IMR-90 (cell line): Measurements from ENCODE around the gene GAS6. TPM values are rescaled to one million over a fixed set of nuclear protein-coding genes. Genes with fewer than 3 reads are reported as not detected.

Experiments used
- ATAC-seq: fragments of 200-7000 bp; cut with Tn5 transposase; 2 replicates; pipeline ENCODE4 v1.9.1; 2020; ENCODE audit warnings: low read depth, mild to moderate bottlenecking, moderate library complexity
- BruUV-seq: library from RNA; stranded (reverse); fragments of 400-500 nt; replicated peaks from 2 replicates; lab custom pipeline; 2021; lab: Mats Ljungman, UMichigan
- CTCF ChIA-PET: fragments of 300-600 bp; formaldehyde crosslinking; extraction: SDS; loops from one replicate; lab custom pipeline; 2021; ENCODE audit warnings: antibody characterized with exemption; lab: Yijun Ruan, JAX
- POLR2A ChIA-PET: fragments of 300-600 bp; sonication (Branson Sonifier 250); formaldehyde crosslinking; loops from one replicate; lab custom pipeline; 2022; ENCODE audit warnings: antibody characterized with exemption; ENCODE audit not compliant: unreplicated experiment; lab: Charles Lee
- DNase-seq: peaks from one replicate; pipeline ENCODE4 v3.0.0; 2013
- H2AFZ ChIP-seq: replicated peaks from 2 replicates; pipeline ENCODE3; 2013; ENCODE audit warnings: low read length, mild to moderate bottlenecking; ENCODE audit not compliant: poor library complexity
- H2AK5ac ChIP-seq: 2 replicates; pipeline ENCODE4 v1.6.1; 2013; ENCODE audit warnings: low read depth, low read length, inconsistent platforms
- H2AK9ac ChIP-seq: replicated peaks from 2 replicates; pipeline ENCODE3; 2013; ENCODE audit warnings: mild to moderate bottlenecking, low read depth, low read length, moderate library complexity; ENCODE audit not compliant: poor library complexity
- H2BK120ac ChIP-seq: 2 replicates; pipeline ENCODE4 v1.6.1; 2013; ENCODE audit warnings: low read depth, low read length, inconsistent platforms
- H2BK15ac ChIP-seq: 3 replicates; pipeline ENCODE4 v1.6.1; 2013; ENCODE audit warnings: low read depth, low read length, inconsistent platforms
- H2BK20ac ChIP-seq: 2 replicates; pipeline ENCODE4 v1.6.1; 2013; ENCODE audit warnings: low read depth, mild to moderate bottlenecking, inconsistent platforms, low read length, moderate library complexity
- H2BK5ac ChIP-seq: 2 replicates; pipeline ENCODE4 v1.6.1; 2013; ENCODE audit warnings: mild to moderate bottlenecking, low read depth, low read length, inconsistent platforms; ENCODE audit not compliant: poor library complexity, severe bottlenecking
- H3K14ac ChIP-seq: replicated peaks from 2 replicates; pipeline ENCODE4 v1.6.1; 2013; ENCODE audit warnings: low read depth, low read length, inconsistent platforms
- H3K18ac ChIP-seq: 2 replicates; pipeline ENCODE4 v1.6.1; 2013; ENCODE audit warnings: low read depth, low read length, control low read depth
- H3K23ac ChIP-seq: 2 replicates; pipeline ENCODE4 v1.6.1; 2013; ENCODE audit warnings: low read depth, low read length, inconsistent platforms
- H3K27ac ChIP-seq: 2 replicates; pipeline ENCODE4 v1.5.1; 2013; ENCODE audit warnings: mild to moderate bottlenecking, control low read depth, low read length; ENCODE audit not compliant: insufficient read depth
- H3K27me3 ChIP-seq: 2 replicates; pipeline ENCODE4 v1.6.1; 2013; ENCODE audit warnings: low read length; ENCODE audit not compliant: control insufficient read depth, insufficient read depth
- H3K36me3 ChIP-seq: 2 replicates; pipeline ENCODE4 v1.6.1; 2013; ENCODE audit warnings: low read length, mixed read lengths; ENCODE audit not compliant: control insufficient read depth, insufficient read depth
- H3K4ac ChIP-seq: 2 replicates; pipeline ENCODE4 v1.6.1; 2013; ENCODE audit warnings: low read depth, low read length, inconsistent platforms
- H3K4me1 ChIP-seq: 2 replicates; pipeline ENCODE4 v1.6.1; 2013; ENCODE audit warnings: low read length, mixed read lengths; ENCODE audit not compliant: control insufficient read depth, insufficient read depth
- H3K4me2 ChIP-seq: 2 replicates; pipeline ENCODE4 v1.6.1; 2013; ENCODE audit warnings: low read depth, mild to moderate bottlenecking, control low read depth, low read length, moderate library complexity
- H3K4me3 ChIP-seq: 2 replicates; pipeline ENCODE4 v1.5.1; 2013; ENCODE audit warnings: low read depth, mild to moderate bottlenecking, control low read depth, low read length, moderate library complexity; ENCODE audit not compliant: insufficient read depth
- H3K56ac ChIP-seq: 2 replicates; pipeline ENCODE4 v1.6.1; 2013; ENCODE audit warnings: low read length, inconsistent platforms; ENCODE audit not compliant: insufficient read depth; ENCODE audit errors: extremely low read depth
- H3K79me1 ChIP-seq, 2 experiments: 2 replicates each; pipeline ENCODE4 v1.6.1; 2013; ENCODE audit warnings: low read length in 2 of 2, inconsistent platforms in 1 of 2, low read depth in 1 of 2
- H3K9ac ChIP-seq: 2 replicates; pipeline ENCODE4 v1.6.1; 2013; ENCODE audit warnings: low read depth, low read length, control low read depth
- H3K9me1 ChIP-seq: 2 replicates; pipeline ENCODE4 v1.6.1; 2013; ENCODE audit warnings: low read length, inconsistent platforms; ENCODE audit not compliant: insufficient read depth
- H3K9me3 ChIP-seq: 2 replicates; pipeline ENCODE4 v1.6.1; 2013; ENCODE audit warnings: low read length; ENCODE audit not compliant: control insufficient read depth, insufficient read depth
- H4K20me1 ChIP-seq: 2 replicates; pipeline ENCODE4 v1.6.1; 2013; ENCODE audit warnings: low read length, inconsistent platforms; ENCODE audit not compliant: insufficient read depth
- H4K5ac ChIP-seq: 2 replicates; pipeline ENCODE4 v1.6.1; 2013; ENCODE audit warnings: mild to moderate bottlenecking, low read depth, low read length, control low read depth
- H4K8ac ChIP-seq, 2 experiments: 2 replicates each; pipeline ENCODE4 v1.6.1; 2013; ENCODE audit warnings: low read depth in 2 of 2, low read length in 2 of 2, control low read depth in 1 of 2, inconsistent platforms in 1 of 2
- H4K91ac ChIP-seq: 2 replicates; pipeline ENCODE4 v1.6.1; 2013; ENCODE audit warnings: low read depth, low read length, inconsistent platforms; ENCODE audit not compliant: insufficient read depth
- BHLHE40 ChIP-seq: fragments of 150-350 bp; IDR thresholded peaks from 2 replicates; pipeline ENCODE4 v1.6.1; 2016; ENCODE audit warnings: mild to moderate bottlenecking, low read depth, low read length
- CEBPB ChIP-seq: IDR thresholded peaks from 2 replicates; pipeline ENCODE4 v1.6.1; 2012; ENCODE audit warnings: low read depth, low read length, improper control_type of control experiment
- CHD1 ChIP-seq: IDR thresholded peaks from 2 replicates; pipeline ENCODE4 v1.6.1; 2012; ENCODE audit warnings: low read depth, low read length, improper control_type of control experiment
- FOS ChIP-seq: fragments of 150-350 bp; IDR thresholded peaks from 2 replicates; pipeline ENCODE4 v1.6.1; 2016; ENCODE audit warnings: low read depth, low read length
- MAFK ChIP-seq: IDR thresholded peaks from 2 replicates; pipeline ENCODE4 v1.6.1; 2012; ENCODE audit warnings: low read depth, low read length, improper control_type of control experiment
- MAZ ChIP-seq: IDR thresholded peaks from 2 replicates; pipeline ENCODE4 v1.6.1; 2012; ENCODE audit warnings: low read depth, mild to moderate bottlenecking, low read length, improper control_type of control experiment, moderate library complexity, borderline replicate concordance
- MXI1 ChIP-seq: IDR thresholded peaks from 2 replicates; pipeline ENCODE4 v1.6.1; 2012; ENCODE audit warnings: low read depth, mild to moderate bottlenecking, low read length, moderate library complexity, borderline replicate concordance
- NFE2L2 ChIP-seq: fragments of 150-350 bp; IDR thresholded peaks from 2 replicates; pipeline ENCODE4 v1.6.1; 2016; ENCODE audit warnings: low read depth, mild to moderate bottlenecking, low read length
- POLR2A ChIP-seq: IDR thresholded peaks from 2 replicates; pipeline ENCODE4 v1.6.1; 2012; ENCODE audit warnings: mild to moderate bottlenecking, low read depth, low read length
- RAD21 ChIP-seq: IDR thresholded peaks from 2 replicates; pipeline ENCODE4 v1.6.1; 2012; ENCODE audit warnings: low read length, improper control_type of control experiment
- RCOR1 ChIP-seq: IDR thresholded peaks from 2 replicates; pipeline ENCODE4 v1.6.1; 2012; ENCODE audit warnings: mild to moderate bottlenecking, low read length, improper control_type of control experiment; ENCODE audit not compliant: insufficient replicate concordance
- RFX5 ChIP-seq: IDR thresholded peaks from 2 replicates; pipeline ENCODE4 v1.8.0; 2012; ENCODE audit warnings: low read depth, mild to moderate bottlenecking, low read length, moderate library complexity
- SMC3 ChIP-seq: fragments of 150-350 bp; IDR thresholded peaks from 2 replicates; pipeline ENCODE4 v1.6.1; 2016; ENCODE audit warnings: low read depth, mild to moderate bottlenecking, antibody characterized with exemption, low read length, moderate library complexity
- USF2 ChIP-seq: fragments of 150-350 bp; IDR thresholded peaks from 2 replicates; pipeline ENCODE4 v1.6.1; 2017; ENCODE audit warnings: mild to moderate bottlenecking, antibody characterized with exemption, low read length, low read depth
- WGBS, 2 experiments: methylation state at CpG; one replicate each; pipeline versions ENCODE4 v1.1.5 to v1.1.7; 2013; ENCODE audit warnings: missing lambda C conversion rate in 2 of 2; ENCODE audit not compliant: insufficient read length in 1 of 2; ENCODE audit errors: extremely low coverage in 2 of 2; 5-methylcytosine and 5-hydroxymethylcytosine counted together
- dilution Hi-C: fragments of 300-500 bp; cut with HindIII; formaldehyde crosslinking; loops from one replicate; pipeline ENCODE4 v1.14.3; 2018; ENCODE audit warnings: low sequenced_read_pairs; ENCODE audit not compliant: unreplicated experiment
- in situ Hi-C: fragments of 300-500 bp; cut with MboI; formaldehyde crosslinking; loops from 3 replicates; pipeline ENCODE4 v1.14.3; 2019; ENCODE audit warnings: low sequenced_read_pairs, inconsistent platforms, mixed read lengths
- intact Hi-C: fragments of 100-400 bp; cut with micrococcal nuclease; formaldehyde crosslinking; loops from 2 replicates; pipeline ENCODE4 v1.10.0; 2022
- polyA plus RNA-seq, 3 experiments: library from polyadenylated mRNA; depleted of rRNA; stranded (reverse); fragments of >200 nt; gene quantifications; 2 replicates each; pipeline ENCODE4 v1.2.3, GENCODE V29; 2012; ENCODE audit warnings: low replicate concordance in 1 of 3
- total RNA-seq: library from RNA; depleted of rRNA; stranded (reverse); fragments of >200 nt; gene quantifications from 2 replicates; pipeline ENCODE4 v1.2.3, GENCODE V29; 2012
- TF ChIP-seq, protein P1 (sequence below): conservative IDR thresholded peaks from 2 replicates; pipeline ENCODE4 v1.5.1; 2012; ENCODE audit warnings: mild to moderate bottlenecking, low read depth, low read length, improper control_type of control experiment

The GAS6 gene
- total and polyA plus RNA-seq, 2 of the 4 experiments (the other 2 are of a cell fraction) = 220 to 823 TPM

DNA sequence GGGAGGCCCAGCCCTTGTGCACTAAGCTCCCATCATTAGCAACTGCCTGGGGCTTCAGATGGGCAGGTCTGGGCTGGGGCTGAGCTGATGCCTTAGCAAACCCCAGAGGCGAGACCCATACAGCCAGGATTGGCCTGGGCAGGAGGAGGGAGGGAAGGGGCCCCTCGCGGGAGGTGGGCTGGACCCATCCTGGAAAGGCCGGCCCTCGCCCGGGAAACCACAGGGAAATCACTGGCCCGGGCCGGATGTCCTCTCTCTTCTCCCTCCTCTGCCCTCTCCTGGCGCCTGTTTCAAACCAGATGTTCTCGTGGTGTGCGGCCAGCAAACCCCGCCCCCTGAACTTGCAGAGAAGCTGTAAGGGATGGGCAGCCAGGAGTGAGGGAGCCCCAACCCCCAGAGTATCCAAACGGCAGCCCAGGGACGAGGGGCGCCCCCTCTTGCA is 61.8 kb downstream of the GAS6 start:
- Histone ChIP-seq H2BK5ac (no peak overlapping the region), H3K4ac (peak overlapping the region; percentile 82), H3K4me2 (peak overlapping the region; percentile 34), H2BK120ac (peak overlapping the region; percentile 68), H4K91ac (peak overlapping the region; percentile 46; the same call in 1 of the 2 replicates), H3K18ac (peak overlapping the region; percentile 3; the same call in 1 of the 2 replicates), H4K5ac (peak overlapping the region; percentile 5; the same call in 1 of the 2 replicates), H3K23ac (no peak overlapping the region), H2AK9ac (peak overlapping the region; percentile 12), H3K9ac (peak overlapping the region; percentile 53), H3K4me1 (peaks cover 6% of the 10 kb centered on the region), H2BK15ac (no peak overlapping the region; the same call in 2 of the 3 replicates), H3K9me1 (peaks cover 4% of the 10 kb centered on the region; the same call in 1 of the 2 replicates), H3K27me3 (no peaks in the 10 kb centered on the region; the same call in 1 of the 2 replicates), H3K14ac (peak overlapping the region; percentile 68), H2BK20ac (no peak overlapping the region), H3K9me3 (no peaks in the 10 kb centered on the region), H3K36me3 (no peaks in the 10 kb centered on the region), H3K56ac (no peak overlapping the region), H2AFZ (peak overlapping the region; percentile 95), H2AK5ac (peak overlapping the region; percentile 58), H3K4me3 (no peak overlapping the region), H3K27ac (peak overlapping the region; percentile 4; the same call in 1 of the 2 replicates), H4K8ac (peak overlapping the region; percentile 89), H4K20me1 (no peaks in the 10 kb centered on the region), H3K79me1 (no peaks in the 10 kb centered on the region)
- in situ Hi-C loops (no loop called here), intact Hi-C loops (no loop called here), dilution Hi-C loops (no loop called here)
- 10% methylated on average over 2 of the region's 15 CpGs; no CpG with 5 or more reads in 1 of the 2 experiments for WGBS, 2 experiments
- POLR2A ChIA-PET = no interaction called here
- DNase-seq = peak; percentile 72
- CTCF ChIA-PET = interaction anchor here (1.2 kb wide), 1 partner anchor 12 kb away, joined by 4 read pairs; no protein-coding TSS in a partner anchor
- ATAC-seq = peak; percentile 94
- BruUV-seq = no TSS peak
- TF ChIP-seq USF2 (no peak), FOS (no peak), RFX5 (no peak), MAFK (no peak), MXI1 (peak; percentile 73), POLR2A (no peak), RAD21 (peak; percentile 21; the same call in 1 of the 2 replicates), MAZ (peak; percentile 59; the same call in 1 of the 2 replicates), BHLHE40 (no peak), NFE2L2 (no peak), RCOR1 (no peak), CHD1 (no peak), CEBPB (no peak), SMC3 (peak; percentile 17; the same call in 1 of the 2 replicates)
- TF ChIP-seq, protein P1, sequence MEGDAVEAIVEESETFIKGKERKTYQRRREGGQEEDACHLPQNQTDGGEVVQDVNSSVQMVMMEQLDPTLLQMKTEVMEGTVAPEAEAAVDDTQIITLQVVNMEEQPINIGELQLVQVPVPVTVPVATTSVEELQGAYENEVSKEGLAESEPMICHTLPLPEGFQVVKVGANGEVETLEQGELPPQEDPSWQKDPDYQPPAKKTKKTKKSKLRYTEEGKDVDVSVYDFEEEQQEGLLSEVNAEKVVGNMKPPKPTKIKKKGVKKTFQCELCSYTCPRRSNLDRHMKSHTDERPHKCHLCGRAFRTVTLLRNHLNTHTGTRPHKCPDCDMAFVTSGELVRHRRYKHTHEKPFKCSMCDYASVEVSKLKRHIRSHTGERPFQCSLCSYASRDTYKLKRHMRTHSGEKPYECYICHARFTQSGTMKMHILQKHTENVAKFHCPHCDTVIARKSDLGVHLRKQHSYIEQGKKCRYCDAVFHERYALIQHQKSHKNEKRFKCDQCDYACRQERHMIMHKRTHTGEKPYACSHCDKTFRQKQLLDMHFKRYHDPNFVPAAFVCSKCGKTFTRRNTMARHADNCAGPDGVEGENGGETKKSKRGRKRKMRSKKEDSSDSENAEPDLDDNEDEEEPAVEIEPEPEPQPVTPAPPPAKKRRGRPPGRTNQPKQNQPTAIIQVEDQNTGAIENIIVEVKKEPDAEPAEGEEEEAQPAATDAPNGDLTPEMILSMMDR = peak; percentile 29; the same call in 1 of the 2 replicates
